Measurements from ENCODE around the gene ATP9B. TPM values are rescaled to one million over a fixed set of nuclear protein-coding genes. Genes with fewer than 3 reads are reported as not detected.

ATP9B gene
- total RNA-seq, 1 donor from 2014 or later = 50.3 TPM

DNA sequence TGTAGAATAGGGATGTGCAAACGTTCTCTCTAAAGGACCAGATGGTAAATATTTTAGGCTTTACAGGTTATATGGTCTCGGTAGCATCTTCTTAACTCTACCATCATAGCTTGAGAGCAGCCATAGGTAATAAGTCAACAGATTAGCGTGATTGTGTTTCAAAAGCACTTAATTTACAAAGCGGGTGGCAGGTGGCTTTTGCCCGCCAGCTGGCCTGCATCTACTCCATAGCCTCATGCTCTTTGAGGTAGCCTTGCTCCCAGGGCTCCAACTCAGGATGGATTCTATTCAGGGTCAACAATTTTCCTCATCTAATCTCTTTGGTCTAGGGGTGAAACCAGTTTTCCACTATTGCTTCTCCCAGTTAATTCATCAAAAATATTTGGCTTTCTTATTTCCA, 5.0 kb upstream of the ATP9B start:
- H3K27me3 ChIP-seq = no peaks in the 10 kb centered on the region
- DNase-seq (ENCODE audit: extremely low spot score in 2 of 2) = no peak
- peaks cover 7% of the 10 kb centered on the region for H3K4me1 ChIP-seq
- H3K36me3 ChIP-seq = no peaks in the 10 kb centered on the region
- no peak for TF ChIP-seq POLR2A (IDR thresholded peaks at IDR 0.05)
- TF ChIP-seq, protein P1, sequence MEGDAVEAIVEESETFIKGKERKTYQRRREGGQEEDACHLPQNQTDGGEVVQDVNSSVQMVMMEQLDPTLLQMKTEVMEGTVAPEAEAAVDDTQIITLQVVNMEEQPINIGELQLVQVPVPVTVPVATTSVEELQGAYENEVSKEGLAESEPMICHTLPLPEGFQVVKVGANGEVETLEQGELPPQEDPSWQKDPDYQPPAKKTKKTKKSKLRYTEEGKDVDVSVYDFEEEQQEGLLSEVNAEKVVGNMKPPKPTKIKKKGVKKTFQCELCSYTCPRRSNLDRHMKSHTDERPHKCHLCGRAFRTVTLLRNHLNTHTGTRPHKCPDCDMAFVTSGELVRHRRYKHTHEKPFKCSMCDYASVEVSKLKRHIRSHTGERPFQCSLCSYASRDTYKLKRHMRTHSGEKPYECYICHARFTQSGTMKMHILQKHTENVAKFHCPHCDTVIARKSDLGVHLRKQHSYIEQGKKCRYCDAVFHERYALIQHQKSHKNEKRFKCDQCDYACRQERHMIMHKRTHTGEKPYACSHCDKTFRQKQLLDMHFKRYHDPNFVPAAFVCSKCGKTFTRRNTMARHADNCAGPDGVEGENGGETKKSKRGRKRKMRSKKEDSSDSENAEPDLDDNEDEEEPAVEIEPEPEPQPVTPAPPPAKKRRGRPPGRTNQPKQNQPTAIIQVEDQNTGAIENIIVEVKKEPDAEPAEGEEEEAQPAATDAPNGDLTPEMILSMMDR (IDR thresholded peaks at IDR 0.05) = no peak
- TF ChIP-seq POLR2AphosphoS5 (IDR thresholded peaks at IDR 0.05; ENCODE audit: insufficient read depth in 1 of 2, low read depth in 1 of 2) = no peak
- intact Hi-C loops (cut with DNase I) = no loop called here
- H3K9me3 ChIP-seq = no peaks in the 10 kb centered on the region
- no peak overlapping the region for H3K4me3 ChIP-seq
- H3K27ac ChIP-seq = no peak overlapping the region

DNA sequence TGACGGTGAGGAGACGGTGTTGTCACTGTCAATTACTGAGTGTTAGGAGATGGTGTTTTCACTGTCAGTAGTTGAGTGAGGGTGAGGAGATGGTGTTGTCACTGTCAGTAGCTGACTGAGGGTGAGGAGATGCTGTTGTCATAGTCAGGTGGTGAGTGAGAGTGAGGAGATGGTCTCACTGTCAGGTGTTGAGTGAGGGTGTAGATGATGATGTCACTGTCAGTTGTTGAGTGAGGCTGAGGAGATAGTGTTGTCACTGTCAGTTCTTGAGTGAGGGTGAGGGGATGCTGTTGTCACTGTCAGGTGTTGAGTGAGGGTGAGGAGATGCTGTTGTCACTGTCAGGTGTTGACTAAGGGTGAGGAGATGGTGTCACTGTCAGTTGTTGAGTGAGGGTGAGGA, 3.4 kb upstream of the ATP9B start:
- Histone ChIP-seq H3K4me1 (peaks cover 16% of the 10 kb centered on the region), H3K4me3 (no peak overlapping the region), H3K9me3 (no peaks in the 10 kb centered on the region), H3K27ac (no peak overlapping the region), H3K36me3 (no peaks in the 10 kb centered on the region), H3K27me3 (no peaks in the 10 kb centered on the region)
- intact Hi-C loops (cut with DNase I) = no loop called here
- no peak for DNase-seq (ENCODE audit: extremely low spot score in 2 of 2)
- TF ChIP-seq, protein P1 (IDR thresholded peaks at IDR 0.05) = no peak
- TF ChIP-seq POLR2A (IDR thresholded peaks at IDR 0.05) (no peak), POLR2AphosphoS5 (IDR thresholded peaks at IDR 0.05; ENCODE audit: insufficient read depth in 1 of 2, low read depth in 1 of 2) (no peak)

DNA sequence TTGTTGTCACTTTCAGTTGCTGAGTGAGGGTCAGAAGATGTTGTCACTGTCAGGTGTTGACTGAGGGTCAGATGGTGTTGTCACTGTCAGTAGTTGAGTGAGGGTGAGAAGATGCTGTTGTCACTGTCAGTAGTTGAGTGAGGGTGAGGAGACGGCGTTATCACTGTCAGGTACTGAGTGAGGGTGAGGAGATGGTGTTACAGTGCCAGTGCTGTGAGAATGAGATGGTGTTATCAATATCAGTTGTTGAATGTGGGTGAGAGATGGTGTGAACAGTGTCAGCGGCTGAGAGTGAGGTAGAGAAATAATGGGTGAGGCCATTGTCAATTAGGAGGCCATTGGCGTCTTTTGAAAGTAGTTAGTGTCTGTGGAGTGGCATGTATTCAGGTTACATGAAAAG, 1.6 kb upstream of the ATP9B start:
- intact Hi-C loops (cut with DNase I) = no loop called here
- Histone ChIP-seq H3K27me3 (no peaks in the 10 kb centered on the region), H3K4me1 (peaks cover 26% of the 10 kb centered on the region), H3K27ac (no peak overlapping the region), H3K36me3 (no peaks in the 10 kb centered on the region), H3K4me3 (no peak overlapping the region), H3K9me3 (no peaks in the 10 kb centered on the region)
- TF ChIP-seq POLR2AphosphoS5 (IDR thresholded peaks at IDR 0.05; ENCODE audit: insufficient read depth in 1 of 2, low read depth in 1 of 2) = no peak
- no peak for TF ChIP-seq POLR2A (IDR thresholded peaks at IDR 0.05)
- TF ChIP-seq, protein P1 (IDR thresholded peaks at IDR 0.05) = no peak
- no peak for DNase-seq (ENCODE audit: extremely low spot score in 2 of 2)

DNA sequence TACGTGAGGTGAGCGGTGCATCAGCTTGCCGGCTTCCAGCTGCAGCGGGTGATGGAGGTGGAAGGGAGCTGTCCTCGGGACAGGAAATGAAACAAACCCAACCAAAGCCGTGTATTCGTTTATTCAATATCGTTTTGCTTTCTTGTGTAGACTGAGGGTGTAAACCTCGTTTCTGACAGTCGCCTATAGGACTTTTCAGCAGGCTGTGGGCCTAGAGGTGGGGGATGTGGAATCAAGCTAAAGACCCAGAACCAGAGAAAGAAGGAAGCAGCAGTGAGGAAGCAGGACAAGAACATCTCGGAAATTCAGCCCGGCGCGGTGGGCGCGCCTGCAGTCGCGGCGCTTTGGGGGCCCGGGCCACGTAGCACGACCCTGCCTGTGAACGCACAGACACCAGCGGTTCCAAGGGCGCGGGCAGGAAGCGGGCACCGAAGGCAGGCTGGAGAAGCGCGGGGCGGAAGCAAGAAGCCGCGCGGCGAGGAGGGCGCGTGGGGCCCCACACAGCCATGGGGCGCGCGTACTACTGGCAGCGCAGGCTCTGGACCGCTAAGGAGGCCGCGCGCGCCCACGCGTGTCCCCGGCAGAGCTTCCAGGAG, 755 bp upstream of the ATP9B start:
- no peak for TF ChIP-seq POLR2A (IDR thresholded peaks at IDR 0.05)
- TF ChIP-seq POLR2AphosphoS5 (IDR thresholded peaks at IDR 0.05; ENCODE audit: insufficient read depth in 1 of 2, low read depth in 1 of 2) = no peak
- TF ChIP-seq, protein P1 (IDR thresholded peaks at IDR 0.05) = no peak
- H3K27ac ChIP-seq = peak overlapping the region; percentile 96
- no peaks in the 10 kb centered on the region for H3K9me3 ChIP-seq
- H3K27me3 ChIP-seq = no peaks in the 10 kb centered on the region
- DNase-seq (ENCODE audit: extremely low spot score in 2 of 2) = no peak
- no peaks in the 10 kb centered on the region for H3K36me3 ChIP-seq
- peak overlapping the region; percentile 86 to 97 for H3K4me3 ChIP-seq
- intact Hi-C loops (cut with DNase I) = no loop called here
- peaks cover 26% of the 10 kb centered on the region for H3K4me1 ChIP-seq

DNA sequence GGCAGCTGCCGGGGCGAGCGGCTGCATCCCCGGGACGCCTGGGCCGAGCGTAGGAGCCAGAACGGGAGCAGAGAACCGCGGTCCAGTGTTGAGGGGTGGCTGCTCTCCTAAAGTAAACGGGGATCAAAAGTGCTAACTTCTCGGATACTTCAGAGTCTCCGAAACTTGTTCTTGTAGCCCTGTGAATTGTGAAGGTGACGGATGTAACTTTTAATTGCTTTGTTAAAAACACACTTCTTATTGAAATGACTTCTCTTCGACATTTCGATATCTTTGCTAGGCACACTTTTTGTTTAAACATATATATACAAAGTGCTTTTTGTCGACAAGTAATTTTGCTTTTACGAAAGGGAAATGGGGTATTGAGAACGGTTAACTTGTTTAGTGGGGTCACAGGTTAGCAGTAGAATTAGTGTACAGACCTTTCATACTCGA, 540 bp downstream of the ATP9B start:
- peak overlapping the region; percentile 96 for H3K27ac ChIP-seq
- no peaks in the 10 kb centered on the region for H3K36me3 ChIP-seq
- peak overlapping the region; percentile 86 to 97 for H3K4me3 ChIP-seq
- H3K9me3 ChIP-seq = no peaks in the 10 kb centered on the region
- no peaks in the 10 kb centered on the region for H3K27me3 ChIP-seq
- intact Hi-C loops (cut with DNase I) = loop anchor here (5.0 kb wide), 1 partner anchor 323 kb away; no protein-coding TSS in a partner anchor
- H3K4me1 ChIP-seq = peaks cover 26% of the 10 kb centered on the region
- DNase-seq (ENCODE audit: extremely low spot score in 2 of 2) = no peak
- TF ChIP-seq POLR2A (IDR thresholded peaks at IDR 0.05) (no peak), POLR2AphosphoS5 (IDR thresholded peaks at IDR 0.05; ENCODE audit: insufficient read depth in 1 of 2, low read depth in 1 of 2) (no peak)
- TF ChIP-seq, protein P1 (IDR thresholded peaks at IDR 0.05) = no peak

Measured in vagina (tissue), 2 donors.